GM21576 (cell line): ENCODE data around the gene MAPKAPK2.
"Not testable (repeated sequence)": the region's sequence is repeated elsewhere in the genome, so short reads cannot be mapped to it uniquely, and the experiment has no call there.

ENCODE experiments used
- ATAC-seq: cut with Tn5 transposase; IDR thresholded peaks from one replicate; pipeline ENCODE4 v1.9.1; 2021; ENCODE audit warnings: mild to moderate bottlenecking, moderate library complexity; ENCODE audit not compliant: unreplicated experiment

Gene MAPKAPK2

GRCh38 chr1:206739411-206740076 is 54.8 kb downstream of the MAPKAPK2 start:
- peak; percentile 78 for ATAC-seq

GRCh38 chr1:206741142-206741701 is 56.5 kb downstream of the MAPKAPK2 start:
- ATAC-seq, result no peak

GRCh38 chr1:206742719-206743383 is 58.1 kb downstream of the MAPKAPK2 start:
- no peak for ATAC-seq

GRCh38 chr1:206744683-206745082 is 60.0 kb downstream of the MAPKAPK2 start:
- ATAC-seq, result no peak

- no peak for ATAC-seq
Observed at GRCh38 chr1:206745301-206745700, 60.6 kb downstream of the MAPKAPK2 start.

GRCh38 chr1:206748348-206749030 is 63.8 kb downstream of the MAPKAPK2 start:
- ATAC-seq, result no peak

- no peak for ATAC-seq
Observed at GRCh38 chr1:206751891-206752290, 67.2 kb downstream of the MAPKAPK2 start.

GRCh38 chr1:206752481-206752880 is 67.8 kb downstream of the MAPKAPK2 start:
- no peak for ATAC-seq

GRCh38 chr1:206753141-206753540 is 68.4 kb downstream of the MAPKAPK2 start:
- no peak for ATAC-seq

- ATAC-seq, result no peak
Observed at GRCh38 chr1:206754011-206754410, 69.3 kb downstream of the MAPKAPK2 start.

- no peak for ATAC-seq
Observed at GRCh38 chr1:206757524-206758266, 73.0 kb downstream of the MAPKAPK2 start.

- ATAC-seq, result no peak
Observed at GRCh38 chr1:206760590-206760989, 75.9 kb downstream of the MAPKAPK2 start.

GRCh38 chr1:206761159-206761768 is 76.6 kb downstream of the MAPKAPK2 start:
- ATAC-seq, result no peak

GRCh38 chr1:206762741-206763364 is 78.1 kb downstream of the MAPKAPK2 start:
- ATAC-seq, result not testable (repeated sequence)

- not testable (repeated sequence) for ATAC-seq
Observed at GRCh38 chr1:206765771-206766170, 81.1 kb downstream of the MAPKAPK2 start.

- peak; percentile 51 for ATAC-seq
Observed at GRCh38 chr1:206766251-206766856, 81.6 kb downstream of the MAPKAPK2 start.

- ATAC-seq, result peak; percentile 4
Observed at GRCh38 chr1:206768472-206769303, 84.0 kb downstream of the MAPKAPK2 start.

GRCh38 chr1:206769304-206769731 is 84.6 kb downstream of the MAPKAPK2 start:
- ATAC-seq, result peak; percentile 54
